H1 (cell line): ENCODE results near the gene CIRBP. TPM values are rescaled to one million over a fixed set of nuclear protein-coding genes. Genes with fewer than 3 reads are reported as not detected.
A peak's percentile ranks its signal among the peaks of the same experiment; 100 is the strongest.

Source experiments
- CTCF ChIA-PET: fragments of 300-600 bp; sonication (Branson Sonifier 250); formaldehyde crosslinking; loops from one replicate; lab custom pipeline; 2021; ENCODE audit not compliant: partially characterized antibody; lab: Charles Lee
- POLR2A ChIA-PET: fragments of 300-600 bp; sonication (Branson Sonifier 250); formaldehyde crosslinking; loops from one replicate; lab custom pipeline; 2021; ENCODE audit warnings: inconsistent platforms; ENCODE audit not compliant: partially characterized antibody; lab: Charles Lee
- DNase-seq, 2 experiments: peaks; one replicate each; pipeline versions ENCODE4 v3.0.0 to v3.0.0-alpha.2; 2010 to 2022; ENCODE audit warnings: low spot score in 2 of 2, low read depth in 1 of 2, mixed read lengths in 1 of 2
- FAIRE-seq: peaks from 2 replicates; lab custom pipeline; 2011; peaks lifted over from hg19 to GRCh38; lab: Jason Lieb, UNC
- H2AFZ ChIP-seq: 2 replicates; pipeline ENCODE4 v1.8.1; 2012; ENCODE audit warnings: low read length, inconsistent platforms
- H2AK5ac ChIP-seq: 2 replicates; pipeline ENCODE4 v1.6.1; 2013; ENCODE audit warnings: low read depth, low read length
- H2BK120ac ChIP-seq: replicated peaks from 2 replicates; pipeline ENCODE3; 2013; ENCODE audit warnings: low read depth, low read length, inconsistent platforms
- H2BK12ac ChIP-seq: 2 replicates; pipeline ENCODE4 v1.6.1; 2013; ENCODE audit warnings: low read depth, low read length
- H2BK15ac ChIP-seq: 2 replicates; pipeline ENCODE4 v1.6.1; 2013; ENCODE audit warnings: low read length
- H2BK20ac ChIP-seq: 2 replicates; pipeline ENCODE4 v1.6.1; 2013; ENCODE audit warnings: low read length
- H2BK5ac ChIP-seq: 2 replicates; pipeline ENCODE4 v1.6.1; 2013; ENCODE audit warnings: low read depth, low read length
- H3K14ac ChIP-seq: 2 replicates; pipeline ENCODE4 v1.6.1; 2013; ENCODE audit warnings: inconsistent platforms; ENCODE audit not compliant: insufficient read length
- H3K18ac ChIP-seq: 2 replicates; pipeline ENCODE4 v1.6.1; 2013; ENCODE audit warnings: low read length; ENCODE audit errors: extremely low read depth
- H3K23ac ChIP-seq: 2 replicates; pipeline ENCODE4 v1.6.1; 2013; ENCODE audit warnings: inconsistent platforms; ENCODE audit not compliant: insufficient read length
- H3K23me2 ChIP-seq: 2 replicates; pipeline ENCODE4 v1.6.1; 2013; ENCODE audit warnings: low read depth, low read length
- H3K27ac ChIP-seq: 2 replicates; pipeline ENCODE4 v1.6.1; 2011; ENCODE audit warnings: low read depth, low read length, inconsistent platforms
- H3K27me3 ChIP-seq, 4 experiments: replicated peaks in 1 of 4; 1 replicate in 1 of 4; 2 replicates in 3 of 4; pipeline versions ENCODE4 v1.6.1 to v1.8.1; 2011 to 2013; ENCODE audit warnings: low read length in 3 of 4, mild to moderate bottlenecking in 3 of 4, inconsistent platforms in 2 of 4, mixed read lengths in 2 of 4, moderate library complexity in 1 of 4; ENCODE audit not compliant: control insufficient read depth in 3 of 4, insufficient read depth in 3 of 4; ENCODE audit errors: extremely low read depth in 1 of 4
- H3K36me3 ChIP-seq, 4 experiments: 2 replicates each; pipeline versions ENCODE4 v1.6.1 to v1.8.1; 2011 to 2013; ENCODE audit warnings: mild to moderate bottlenecking in 4 of 4, low read length in 3 of 4, moderate library complexity in 2 of 4, control low read depth in 1 of 4, inconsistent platforms in 1 of 4; ENCODE audit not compliant: insufficient read depth in 4 of 4, control insufficient read depth in 2 of 4
- H3K4ac ChIP-seq: replicated peaks from 2 replicates; pipeline ENCODE3; 2013; ENCODE audit warnings: low read length, low read depth, mixed read lengths, inconsistent platforms; ENCODE audit not compliant: insufficient read length
- H3K4me1 ChIP-seq, 4 experiments: replicated peaks in 1 of 4; 1 replicate in 1 of 4; 2 replicates in 3 of 4; pipeline versions ENCODE4 v1.6.1 to v1.8.1; 2011 to 2013; ENCODE audit warnings: low read length in 3 of 4, inconsistent platforms in 2 of 4, mixed read lengths in 1 of 4; ENCODE audit not compliant: insufficient read depth in 4 of 4, control insufficient read depth in 3 of 4
- H3K4me2 ChIP-seq, 2 experiments: 2 replicates each; pipeline versions ENCODE4 v1.6.1 to v1.8.1; 2011 to 2013; ENCODE audit warnings: low read depth in 2 of 2, low read length in 2 of 2, control low read depth in 1 of 2, inconsistent platforms in 1 of 2, mild to moderate bottlenecking in 1 of 2; ENCODE audit not compliant: insufficient read depth in 1 of 2
- H3K4me3 ChIP-seq, 4 experiments: fragments of 200-600, 300-600 bp in 1 of 4; sonication (generic), shearing (Covaris generic), sonication (Bioruptor Twin) in 1 of 4; 2 replicates each; pipeline versions ENCODE4 v1.5.1 to v1.8.1; 2011 to 2016; ENCODE audit warnings: low read length in 4 of 4, low read depth in 3 of 4, control low read depth in 2 of 4, inconsistent platforms in 2 of 4, mild to moderate bottlenecking in 2 of 4, mixed read lengths in 1 of 4, moderate library complexity in 1 of 4; ENCODE audit not compliant: insufficient read depth in 2 of 4; ENCODE audit errors: extremely low read depth in 1 of 4
- H3K56ac ChIP-seq: replicated peaks from 2 replicates; pipeline ENCODE3; 2013; ENCODE audit warnings: low read depth, mild to moderate bottlenecking, mixed read lengths, low read length, inconsistent platforms; ENCODE audit not compliant: insufficient read length
- H3K79me1 ChIP-seq: 2 replicates; pipeline ENCODE4 v1.6.1; 2013; ENCODE audit warnings: low read depth, low read length, control low read depth
- H3K79me2 ChIP-seq, 2 experiments: 2 replicates each; pipeline versions ENCODE4 v1.6.1 to v1.8.1; 2012 to 2013; ENCODE audit warnings: low read length in 2 of 2, mild to moderate bottlenecking in 2 of 2, inconsistent platforms in 1 of 2; ENCODE audit not compliant: insufficient read depth in 2 of 2, control insufficient read depth in 1 of 2
- H3K9ac ChIP-seq, 4 experiments: replicated peaks in 1 of 4; 1 replicate in 1 of 4; 2 replicates in 3 of 4; pipeline versions ENCODE4 v1.6.1 to v1.8.1; 2011 to 2013; ENCODE audit warnings: low read depth in 3 of 4, low read length in 3 of 4, control low read depth in 2 of 4, mild to moderate bottlenecking in 2 of 4, moderate library complexity in 2 of 4, inconsistent platforms in 1 of 4; ENCODE audit errors: extremely low read depth in 1 of 4
- H3K9me3 ChIP-seq, 2 experiments: 2 replicates each; pipeline versions ENCODE4 v1.6.1 to v1.8.1; 2012 to 2013; ENCODE audit warnings: mild to moderate bottlenecking in 2 of 2, moderate library complexity in 2 of 2, control low read depth in 1 of 2, inconsistent platforms in 1 of 2, low read depth in 1 of 2, low read length in 1 of 2, mixed read lengths in 1 of 2; ENCODE audit not compliant: insufficient read depth in 2 of 2
- H4K20me1 ChIP-seq, 2 experiments: replicated peaks in 1 of 2; 2 replicates each; pipeline versions ENCODE3 to v1.8.1; 2011 to 2013; ENCODE audit warnings: inconsistent platforms in 2 of 2, low read length in 2 of 2, mild to moderate bottlenecking in 1 of 2; ENCODE audit not compliant: insufficient read depth in 2 of 2, control insufficient read depth in 1 of 2
- H4K5ac ChIP-seq: 2 replicates; pipeline ENCODE4 v1.6.1; 2013; ENCODE audit warnings: low read length, low read depth, mixed read lengths, inconsistent platforms; ENCODE audit not compliant: insufficient read length
- H4K8ac ChIP-seq: 2 replicates; pipeline ENCODE4 v1.8.0; 2013; ENCODE audit warnings: mild to moderate bottlenecking, moderate library complexity, low read length, inconsistent platforms; ENCODE audit not compliant: insufficient read depth; ENCODE audit errors: extremely low read depth
- H4K91ac ChIP-seq: replicated peaks from 2 replicates; pipeline ENCODE3; 2013; ENCODE audit warnings: low read length, mixed read lengths, inconsistent platforms; ENCODE audit not compliant: insufficient read length
- EP300 ChIP-seq, 2 experiments: IDR thresholded peaks; 1 replicate in 1 of 2; 2 replicates in 1 of 2; pipeline ENCODE4 v1.6.1; 2011 to 2012; ENCODE audit warnings: low read depth in 2 of 2, low read length in 2 of 2, mild to moderate bottlenecking in 2 of 2, borderline replicate concordance in 1 of 2, inconsistent platforms in 1 of 2, moderate library complexity in 1 of 2
- USF2 ChIP-seq: IDR thresholded peaks from 2 replicates; pipeline ENCODE4 v1.6.1; 2011; ENCODE audit warnings: low read length, improper control_type of control experiment
- WGBS, 2 experiments: shearing (Covaris generic) in 1 of 2; methylation state at CpG; one replicate each; pipeline versions ENCODE4 v1.1.6 to v1.1.7; 2013 to 2015; ENCODE audit warnings: low lambda C conversion rate in 2 of 2, mixed read lengths in 2 of 2, inconsistent platforms in 1 of 2, low coverage in 1 of 2, missing lambda C conversion rate in 1 of 2; ENCODE audit not compliant: insufficient replicate concordance in 2 of 2, insufficient coverage in 1 of 2, insufficient read length in 1 of 2; ENCODE audit errors: extremely low coverage in 1 of 2, missing lambda C conversion rate in 1 of 2; 5-methylcytosine and 5-hydroxymethylcytosine counted together
- polyA plus RNA-seq, 7 experiments: library from polyadenylated mRNA; depleted of rRNA in 3 of 7; stranded (reverse) in 5 of 7; unstranded in 2 of 7; fragments of >200 nt in 5 of 7; fragments of 200-250 nt in 2 of 7; gene quantifications; 1 replicate in 5 of 7; 2 replicates in 1 of 7; 4 replicates in 1 of 7; pipeline versions ENCODE4 v1.2.1 to v1.2.3, GENCODE V29; 2011 to 2013; ENCODE audit warnings: missing spikeins in 2 of 7, mixed read lengths in 2 of 7
- total RNA-seq: library from RNA; stranded (reverse); fragmentation: NEBNext Ultra II Directional; extraction: Animal tissue kit (Norgen Biotek cat#: 25700); gene quantifications from 2 replicates; pipeline ENCODE4 v1.2.1, GENCODE V29; 2021
- TF ChIP-seq, protein P1 (sequence below), 3 experiments: IDR thresholded peaks; 1 replicate in 2 of 3; 2 replicates in 1 of 3; pipeline versions ENCODE4 v1.5.1 to v1.6.1; 2011; ENCODE audit warnings: low read length in 3 of 3, mild to moderate bottlenecking in 3 of 3, inconsistent platforms in 2 of 3, low read depth in 1 of 3, moderate library complexity in 1 of 3; ENCODE audit not compliant: insufficient read depth in 1 of 3; ENCODE audit errors: control extremely low read depth in 1 of 3

CIRBP gene
- total and polyA plus RNA-seq, 2 of the 8 experiments (the other 6 are each of a cell fraction or from before 2014, with no cell fraction given): 175 to 199 TPM

DNA sequence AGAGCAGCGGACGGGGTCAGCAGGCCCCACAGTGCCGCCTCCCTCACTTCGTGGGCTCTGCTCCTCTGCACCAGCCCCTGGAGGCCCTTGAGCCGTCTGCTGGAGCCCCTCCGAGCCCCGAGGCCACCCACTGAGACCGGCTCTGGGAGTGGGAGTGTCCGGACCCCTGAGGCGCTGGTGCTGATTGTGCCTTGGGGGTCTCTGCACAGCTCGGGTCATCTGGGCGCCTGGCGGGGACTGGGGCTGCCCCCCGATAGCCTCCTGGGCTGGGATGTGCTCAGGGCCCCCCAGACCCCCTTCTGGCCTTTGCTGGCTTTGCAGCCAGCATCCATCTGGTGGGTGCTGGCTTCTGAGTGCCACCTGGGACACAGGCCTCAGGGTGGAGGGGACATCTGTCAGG, 46.7 kb upstream of the CIRBP start:
- Histone ChIP-seq H3K27ac (no peak overlapping the region), H3K27me3 (no peaks in the 10 kb centered on the region), H3K4me1 (peaks cover 0 to 1% (median under 1%) of the 10 kb centered on the region in 4 experiments; a peak in 3 of 7 replicates), H3K56ac (no peak overlapping the region), H3K4me3 (no peak overlapping the region), H3K23me2 (no peaks in the 10 kb centered on the region), H3K9ac (no peak overlapping the region), H3K36me3 (peaks cover 0 to 49% (median under 1%) of the 10 kb centered on the region in 4 experiments; a peak in 3 of 8 replicates), H4K20me1 (peaks cover 21 to 34% of the 10 kb centered on the region in 2 experiments), H2BK5ac (peak overlapping the region; percentile 66; the same call in 1 of the 2 replicates), H3K14ac (no peak overlapping the region), H2BK12ac (no peak overlapping the region), H4K8ac (peak overlapping the region; percentile 35; the same call in 1 of the 2 replicates), H2BK20ac (no peak overlapping the region), H3K79me2 (peaks cover 0 to 13% of the 10 kb centered on the region in 2 experiments; a peak in 2 of 4 replicates), H3K23ac (no peak overlapping the region), H4K5ac (no peak overlapping the region), H3K4ac (no peak overlapping the region), H2AK5ac (no peak overlapping the region), H3K18ac (no peak overlapping the region), H3K4me2 (no peak overlapping the region), H2BK15ac (no peak overlapping the region), H2BK120ac (no peak overlapping the region), H2AFZ (no peak overlapping the region), H3K79me1 (peaks cover 7% of the 10 kb centered on the region), H4K91ac (no peak overlapping the region), H3K9me3 (no peaks in the 10 kb centered on the region)
- no peak for FAIRE-seq
- 73% methylated on average over 11 of the region's 14 CpGs; no CpG with 5 or more reads in 1 of the 2 experiments for WGBS, 2 experiments
- TF ChIP-seq, protein P1, sequence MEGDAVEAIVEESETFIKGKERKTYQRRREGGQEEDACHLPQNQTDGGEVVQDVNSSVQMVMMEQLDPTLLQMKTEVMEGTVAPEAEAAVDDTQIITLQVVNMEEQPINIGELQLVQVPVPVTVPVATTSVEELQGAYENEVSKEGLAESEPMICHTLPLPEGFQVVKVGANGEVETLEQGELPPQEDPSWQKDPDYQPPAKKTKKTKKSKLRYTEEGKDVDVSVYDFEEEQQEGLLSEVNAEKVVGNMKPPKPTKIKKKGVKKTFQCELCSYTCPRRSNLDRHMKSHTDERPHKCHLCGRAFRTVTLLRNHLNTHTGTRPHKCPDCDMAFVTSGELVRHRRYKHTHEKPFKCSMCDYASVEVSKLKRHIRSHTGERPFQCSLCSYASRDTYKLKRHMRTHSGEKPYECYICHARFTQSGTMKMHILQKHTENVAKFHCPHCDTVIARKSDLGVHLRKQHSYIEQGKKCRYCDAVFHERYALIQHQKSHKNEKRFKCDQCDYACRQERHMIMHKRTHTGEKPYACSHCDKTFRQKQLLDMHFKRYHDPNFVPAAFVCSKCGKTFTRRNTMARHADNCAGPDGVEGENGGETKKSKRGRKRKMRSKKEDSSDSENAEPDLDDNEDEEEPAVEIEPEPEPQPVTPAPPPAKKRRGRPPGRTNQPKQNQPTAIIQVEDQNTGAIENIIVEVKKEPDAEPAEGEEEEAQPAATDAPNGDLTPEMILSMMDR (IDR thresholded peaks at IDR 0.05; ENCODE audit: control extremely low read depth in 1 of 3, insufficient read depth in 1 of 3, low read depth in 1 of 3, low read length in 3 of 3): peak in 2 of 3 experiments; percentile 11 to 26; a peak in 2 of 4 replicates
- no peak for TF ChIP-seq EP300 (IDR thresholded peaks at IDR 0.05; ENCODE audit: borderline replicate concordance in 1 of 2, low read depth in 2 of 2, low read length in 2 of 2)
- TF ChIP-seq USF2: no peak
- ChIA-PET POLR2A (interaction anchor here (0.6 to 2.1 kb wide), 13 partner anchors 9 to 203 kb away, joined by 3 to 10 read pairs (median 4); partner anchors contain the start of genes CBARP, CIRBP and CNN2), CTCF (interaction anchor here (0.6 to 9.0 kb wide), 37 partner anchors 10 to 215 kb away, joined by 3 to 56 read pairs (median 5); partner anchors contain the start of gene CBARP)
- DNase-seq: peak in 1 of 2 experiments; percentile 48
